Left ventricle myocardium inferior (tissue), 1 donor: Measurements from ENCODE around the gene SYNJ1. TPM values are rescaled to one million over a fixed set of nuclear protein-coding genes. Genes with fewer than 3 reads are reported as not detected.

ENCODE experiments used
- DNase-seq: peaks from one replicate; pipeline ENCODE4 v3.0.0-alpha.2; 2020
- H3K27ac ChIP-seq: fragments of 200-600 bp; replicated peaks from 2 replicates; pipeline ENCODE4 v1.8.0; 2021
- H3K27me3 ChIP-seq: fragments of 200-600 bp; 2 replicates; pipeline ENCODE4 v1.8.0; 2021; ENCODE audit warnings: low read depth
- H3K36me3 ChIP-seq: fragments of 200-600 bp; 2 replicates; pipeline ENCODE4 v1.8.0; 2021
- H3K4me1 ChIP-seq: fragments of 200-600 bp; 2 replicates; pipeline ENCODE4 v1.8.0; 2021
- H3K4me3 ChIP-seq: fragments of 200-600 bp; 2 replicates; pipeline ENCODE4 v1.8.0; 2021; ENCODE audit warnings: mild to moderate bottlenecking, moderate library complexity
- H3K9me3 ChIP-seq: fragments of 200-600 bp; replicated peaks from 2 replicates; pipeline ENCODE4 v1.8.0; 2021
- CTCF ChIP-seq: fragments of 200-600 bp; IDR thresholded peaks from 2 replicates; pipeline ENCODE4 v1.8.0; 2021; ENCODE audit warnings: antibody characterized with exemption, mild to moderate bottlenecking, borderline replicate concordance
- intact Hi-C: fragments of 100-400 bp; cut with micrococcal nuclease; formaldehyde crosslinking; loops from one replicate; pipeline ENCODE4 v1.11.0; 2022
- total RNA-seq: library from RNA; stranded (reverse); fragmentation: NEBNext Ultra II Directional; extraction: Animal tissue kit (Norgen Biotek cat#: 25700); gene quantifications from one replicate; pipeline ENCODE4 v1.2.1, GENCODE V29; 2021
- donor health status: DM: no; HTN: yes; CAD: no; lungs with severe emphysema.

Gene SYNJ1
- total RNA-seq, 1 donor from 2014 or later, result 12.3 TPM

GRCh38 chr21:32770871-32771523, 43.2 kb upstream of the SYNJ1 start:
- H3K4me1 ChIP-seq, result peaks cover 55% of the 10 kb centered on the region

GRCh38 chr21:32768530-32768929, 40.7 kb upstream of the SYNJ1 start:
- Histone ChIP-seq H3K4me1 (peaks cover 63% of the 10 kb centered on the region), H3K27me3 (no peaks in the 10 kb centered on the region), H3K36me3 (peaks cover 17% of the 10 kb centered on the region), H3K9me3 (no peaks in the 10 kb centered on the region), H3K27ac (no peak overlapping the region), H3K4me3 (no peak overlapping the region)
- intact Hi-C loops, result no loop called here
- no peak for DNase-seq
- TF ChIP-seq CTCF, result no peak

More at GRCh38 chr21:32770871-32771523, 43.2 kb upstream of the SYNJ1 start:
- Histone ChIP-seq H3K27me3 (no peaks in the 10 kb centered on the region), H3K9me3 (no peaks in the 10 kb centered on the region), H3K27ac (peak overlapping the region; percentile 96), H3K4me3 (peak overlapping the region; percentile 86), H3K36me3 (peaks cover 7% of the 10 kb centered on the region)
- peak; percentile 56 for DNase-seq
- intact Hi-C loops, result no loop called here
- peak; percentile 31 for TF ChIP-seq CTCF

GRCh38 chr21:32765058-32765457, 37.2 kb upstream of the SYNJ1 start:
- no peak for TF ChIP-seq CTCF
- peaks cover 50% of the 10 kb centered on the region for H3K36me3 ChIP-seq
- DNase-seq, result no peak
- H3K27me3 ChIP-seq, result no peaks in the 10 kb centered on the region
- no peaks in the 10 kb centered on the region for H3K9me3 ChIP-seq
- no peak overlapping the region for H3K4me3 ChIP-seq
- H3K4me1 ChIP-seq, result peaks cover 41% of the 10 kb centered on the region
- intact Hi-C loops, result no loop called here
- H3K27ac ChIP-seq, result no peak overlapping the region

- DNase-seq, result no peak
- intact Hi-C loops, result no loop called here
- H3K9me3 ChIP-seq, result no peaks in the 10 kb centered on the region
- no peaks in the 10 kb centered on the region for H3K27me3 ChIP-seq
- peaks cover 33% of the 10 kb centered on the region for H3K4me1 ChIP-seq
- TF ChIP-seq CTCF, result no peak
- no peak overlapping the region for H3K4me3 ChIP-seq
- peaks cover 59% of the 10 kb centered on the region for H3K36me3 ChIP-seq
- no peak overlapping the region for H3K27ac ChIP-seq
Measured at GRCh38 chr21:32764186-32764585, 36.4 kb upstream of the SYNJ1 start.

GRCh38 chr21:32757804-32758203, 30.0 kb upstream of the SYNJ1 start:
- TF ChIP-seq CTCF, result no peak
- H3K9me3 ChIP-seq, result no peaks in the 10 kb centered on the region
- H3K27me3 ChIP-seq, result no peaks in the 10 kb centered on the region
- no peak overlapping the region for H3K27ac ChIP-seq
- no peak for DNase-seq
- H3K4me3 ChIP-seq, result no peak overlapping the region
- H3K36me3 ChIP-seq, result peaks cover 92% of the 10 kb centered on the region
- no peaks in the 10 kb centered on the region for H3K4me1 ChIP-seq
- intact Hi-C loops, result no loop called here
